Panc1 (cell line): Measurements from ENCODE around the gene TRAPPC2B. TPM values are rescaled to one million over a fixed set of nuclear protein-coding genes. Genes with fewer than 3 reads are reported as not detected.
A peak's percentile ranks its signal among the peaks of the same experiment; 100 is the strongest.

Experiments
- ATAC-seq: fragments of 200-7000 bp; cut with Tn5 transposase; 2 replicates; pipeline ENCODE4 v1.9.1; 2020; ENCODE audit warnings: mild to moderate bottlenecking, moderate library complexity
- BruUV-seq: library from RNA; stranded (reverse); fragments of 400-500 nt; replicated peaks from 2 replicates; lab custom pipeline; 2021; lab: Mats Ljungman, UMichigan
- CTCF ChIA-PET: fragments of 300-600 bp; sonication (Branson Sonifier 250); formaldehyde crosslinking; loops from one replicate; lab custom pipeline; 2022; ENCODE audit warnings: antibody characterized with exemption; lab: Charles Lee
- POLR2A ChIA-PET: fragments of 300-600 bp; sonication (Branson Sonifier 250); formaldehyde crosslinking; loops from one replicate; lab custom pipeline; 2022; ENCODE audit warnings: antibody characterized with exemption; lab: Charles Lee
- DNase-seq: peaks from one replicate; pipeline ENCODE4 v3.0.0-alpha.2; 2010; ENCODE audit warnings: low read depth, low spot score
- H3K27ac ChIP-seq: 2 replicates; pipeline ENCODE4 v1.5.1; 2011; ENCODE audit warnings: mild to moderate bottlenecking, low read length, inconsistent platforms
- H3K27me3 ChIP-seq: fragments of 200-500 bp; sonication (Bioruptor generic); 2 replicates; pipeline ENCODE4 v1.6.0; 2014; ENCODE audit warnings: low read length, inconsistent platforms; ENCODE audit not compliant: control insufficient read depth, insufficient read depth
- H3K36me3 ChIP-seq: fragments of 200-500 bp; sonication (Bioruptor generic); 2 replicates; pipeline ENCODE4 v1.5.1; 2014; ENCODE audit warnings: inconsistent platforms, mild to moderate bottlenecking, low read length, moderate library complexity; ENCODE audit not compliant: control insufficient read depth, insufficient read depth
- H3K4me1 ChIP-seq: 2 replicates; pipeline ENCODE4 v1.5.1; 2011; ENCODE audit warnings: inconsistent platforms, mild to moderate bottlenecking, low read length, moderate library complexity; ENCODE audit not compliant: control insufficient read depth, insufficient read depth
- H3K4me3 ChIP-seq, 2 experiments: 2 replicates each; pipeline ENCODE4 v1.5.1; 2011 to 2012; ENCODE audit warnings: low read depth in 2 of 2, low read length in 2 of 2, mild to moderate bottlenecking in 2 of 2, inconsistent platforms in 1 of 2, moderate library complexity in 1 of 2
- H3K9me3 ChIP-seq: fragments of 200-500 bp; sonication (Bioruptor generic); 2 replicates; pipeline ENCODE4 v1.5.1; 2014; ENCODE audit warnings: low read depth, mild to moderate bottlenecking, inconsistent platforms, low read length, moderate library complexity; ENCODE audit not compliant: control insufficient read depth, insufficient read depth
- POLR2AphosphoS5 ChIP-seq: IDR thresholded peaks from 2 replicates; pipeline ENCODE4 v1.6.1; 2012; ENCODE audit warnings: mild to moderate bottlenecking, low read depth, low read length, moderate library complexity
- SIN3A ChIP-seq: IDR thresholded peaks from 2 replicates; pipeline ENCODE4 v1.6.1; 2012; ENCODE audit warnings: low read depth, mild to moderate bottlenecking, low read length, moderate library complexity, borderline replicate concordance; ENCODE audit not compliant: insufficient read depth
- TCF7L2 ChIP-seq: IDR thresholded peaks from 2 replicates; pipeline ENCODE4 v1.6.1; 2011; ENCODE audit warnings: mild to moderate bottlenecking, low read depth, low read length, inconsistent platforms
- in situ Hi-C: cut with HindIII; loops from 2 replicates; pipeline ENCODE4 v1.10.0; 2016; ENCODE audit warnings: low sequenced_read_pairs, low pct_unique_long_range_greater_than_20kb
- intact Hi-C: fragments of 100-400 bp; cut with micrococcal nuclease; formaldehyde crosslinking; loops from one replicate; pipeline ENCODE4 v1.10.0; 2022; ENCODE audit not compliant: unreplicated experiment
- total RNA-seq: library from RNA; stranded (reverse); gene quantifications from one replicate; pipeline ENCODE4 v1.2.1, GENCODE V29; 2021; ENCODE audit not compliant: unreplicated experiment
- TF ChIP-seq, protein P1 (sequence below), 2 experiments: IDR thresholded peaks; 2 replicates each; pipeline ENCODE4 v1.6.1; 2011 to 2012; ENCODE audit warnings: low read depth in 2 of 2, control low read depth in 1 of 2, low read length in 1 of 2, mild to moderate bottlenecking in 1 of 2, moderate library complexity in 1 of 2; ENCODE audit not compliant: insufficient read depth in 1 of 2
- TF ChIP-seq, protein P2 (sequence below): fragments of 450-650 bp; IDR thresholded peaks from 2 replicates; pipeline ENCODE4 v1.5.1; 2017; ENCODE audit warnings: mild to moderate bottlenecking

Gene TRAPPC2B
- total RNA-seq, 1 experiment from 2014 or later, result 15.1 TPM

- ChIA-PET CTCF (no interaction called here), POLR2A (no interaction called here)
- Histone ChIP-seq H3K9me3 (peaks cover 23% of the 10 kb centered on the region), H3K27me3 (no peaks in the 10 kb centered on the region), H3K4me1 (peaks cover 11% of the 10 kb centered on the region; the same call in 1 of the 2 replicates), H3K36me3 (peaks cover 12% of the 10 kb centered on the region), H3K27ac (peak overlapping the region; percentile 87), H3K4me3 (peak overlapping the region; percentile 87 to 97)
- in situ Hi-C loops (no loop called here), intact Hi-C loops (no loop called here)
- BruUV-seq, result no TSS peak
- no peak for DNase-seq
- TF ChIP-seq POLR2AphosphoS5 (no peak), SIN3A (0 out of 2 replicates have a peak, but pooled peaks have one; percentile 35), TCF7L2 (no peak)
- TF ChIP-seq, protein P1, sequence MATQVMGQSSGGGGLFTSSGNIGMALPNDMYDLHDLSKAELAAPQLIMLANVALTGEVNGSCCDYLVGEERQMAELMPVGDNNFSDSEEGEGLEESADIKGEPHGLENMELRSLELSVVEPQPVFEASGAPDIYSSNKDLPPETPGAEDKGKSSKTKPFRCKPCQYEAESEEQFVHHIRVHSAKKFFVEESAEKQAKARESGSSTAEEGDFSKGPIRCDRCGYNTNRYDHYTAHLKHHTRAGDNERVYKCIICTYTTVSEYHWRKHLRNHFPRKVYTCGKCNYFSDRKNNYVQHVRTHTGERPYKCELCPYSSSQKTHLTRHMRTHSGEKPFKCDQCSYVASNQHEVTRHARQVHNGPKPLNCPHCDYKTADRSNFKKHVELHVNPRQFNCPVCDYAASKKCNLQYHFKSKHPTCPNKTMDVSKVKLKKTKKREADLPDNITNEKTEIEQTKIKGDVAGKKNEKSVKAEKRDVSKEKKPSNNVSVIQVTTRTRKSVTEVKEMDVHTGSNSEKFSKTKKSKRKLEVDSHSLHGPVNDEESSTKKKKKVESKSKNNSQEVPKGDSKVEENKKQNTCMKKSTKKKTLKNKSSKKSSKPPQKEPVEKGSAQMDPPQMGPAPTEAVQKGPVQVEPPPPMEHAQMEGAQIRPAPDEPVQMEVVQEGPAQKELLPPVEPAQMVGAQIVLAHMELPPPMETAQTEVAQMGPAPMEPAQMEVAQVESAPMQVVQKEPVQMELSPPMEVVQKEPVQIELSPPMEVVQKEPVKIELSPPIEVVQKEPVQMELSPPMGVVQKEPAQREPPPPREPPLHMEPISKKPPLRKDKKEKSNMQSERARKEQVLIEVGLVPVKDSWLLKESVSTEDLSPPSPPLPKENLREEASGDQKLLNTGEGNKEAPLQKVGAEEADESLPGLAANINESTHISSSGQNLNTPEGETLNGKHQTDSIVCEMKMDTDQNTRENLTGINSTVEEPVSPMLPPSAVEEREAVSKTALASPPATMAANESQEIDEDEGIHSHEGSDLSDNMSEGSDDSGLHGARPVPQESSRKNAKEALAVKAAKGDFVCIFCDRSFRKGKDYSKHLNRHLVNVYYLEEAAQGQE (IDR thresholded peaks at IDR 0.05; ENCODE audit: insufficient read depth in 1 of 2, low read depth in 2 of 2, low read length in 1 of 2), result no peak
- TF ChIP-seq, protein P2, sequence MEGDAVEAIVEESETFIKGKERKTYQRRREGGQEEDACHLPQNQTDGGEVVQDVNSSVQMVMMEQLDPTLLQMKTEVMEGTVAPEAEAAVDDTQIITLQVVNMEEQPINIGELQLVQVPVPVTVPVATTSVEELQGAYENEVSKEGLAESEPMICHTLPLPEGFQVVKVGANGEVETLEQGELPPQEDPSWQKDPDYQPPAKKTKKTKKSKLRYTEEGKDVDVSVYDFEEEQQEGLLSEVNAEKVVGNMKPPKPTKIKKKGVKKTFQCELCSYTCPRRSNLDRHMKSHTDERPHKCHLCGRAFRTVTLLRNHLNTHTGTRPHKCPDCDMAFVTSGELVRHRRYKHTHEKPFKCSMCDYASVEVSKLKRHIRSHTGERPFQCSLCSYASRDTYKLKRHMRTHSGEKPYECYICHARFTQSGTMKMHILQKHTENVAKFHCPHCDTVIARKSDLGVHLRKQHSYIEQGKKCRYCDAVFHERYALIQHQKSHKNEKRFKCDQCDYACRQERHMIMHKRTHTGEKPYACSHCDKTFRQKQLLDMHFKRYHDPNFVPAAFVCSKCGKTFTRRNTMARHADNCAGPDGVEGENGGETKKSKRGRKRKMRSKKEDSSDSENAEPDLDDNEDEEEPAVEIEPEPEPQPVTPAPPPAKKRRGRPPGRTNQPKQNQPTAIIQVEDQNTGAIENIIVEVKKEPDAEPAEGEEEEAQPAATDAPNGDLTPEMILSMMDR, result no peak
- ATAC-seq, result peak; percentile 3; the same call in 1 of the 2 replicates
These were observed 11.5 kb upstream of the TRAPPC2B start for GRCh38 chr19:57351867-57352266.

DNA sequence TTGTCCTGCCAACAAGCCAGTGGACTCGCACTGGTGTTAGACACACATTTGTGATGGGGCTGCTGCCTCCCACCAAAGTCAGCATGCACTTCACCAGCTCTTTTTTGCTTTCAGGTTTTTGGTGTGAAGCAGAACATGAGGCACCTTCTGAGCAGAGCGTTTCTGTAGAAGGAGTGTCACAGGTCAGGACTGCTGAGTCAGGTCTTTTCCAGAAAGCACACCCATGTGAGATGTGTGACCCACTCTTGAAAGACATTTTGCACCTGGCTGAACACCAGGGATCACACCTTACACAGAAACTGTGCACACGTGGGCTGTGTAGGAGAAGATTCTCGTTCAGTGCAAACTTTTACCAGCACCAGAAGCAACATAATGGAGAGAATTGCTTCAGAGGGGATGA, 7.4 kb upstream of the TRAPPC2B start:
- no peaks in the 10 kb centered on the region for H3K27me3 ChIP-seq

More for the DNA sequence above, 7.4 kb upstream of the TRAPPC2B start:
- peaks cover 8% of the 10 kb centered on the region; the same call in 1 of the 2 replicates for H3K4me1 ChIP-seq
- ChIA-PET POLR2A (interaction anchor here (0.7 kb wide), 1 partner anchor 67 kb away, joined by 3 read pairs; no protein-coding TSS in a partner anchor), CTCF (no interaction called here)
- BruUV-seq, result no TSS peak
- H3K9me3 ChIP-seq, result peaks cover 34% of the 10 kb centered on the region
- no peak overlapping the region for H3K4me3 ChIP-seq
- no peak for ATAC-seq
- H3K36me3 ChIP-seq, result peaks cover 12% of the 10 kb centered on the region
- TF ChIP-seq, protein P1 (IDR thresholded peaks at IDR 0.05; ENCODE audit: insufficient read depth in 1 of 2, low read depth in 2 of 2, low read length in 1 of 2), result no peak
- TF ChIP-seq, protein P2, result no peak
- no peak for TF ChIP-seq POLR2AphosphoS5
- no peak for TF ChIP-seq SIN3A
- TF ChIP-seq TCF7L2, result no peak
- DNase-seq, result no peak
- H3K27ac ChIP-seq, result no peak overlapping the region
- in situ Hi-C loops (no loop called here), intact Hi-C loops (no loop called here)
